ENCODE results near the gene LDB3.
"Not testable (repeated sequence)": the region's sequence is repeated elsewhere in the genome, so short reads cannot be mapped to it uniquely, and the experiment has no call there.

LDB3 gene

DNA sequence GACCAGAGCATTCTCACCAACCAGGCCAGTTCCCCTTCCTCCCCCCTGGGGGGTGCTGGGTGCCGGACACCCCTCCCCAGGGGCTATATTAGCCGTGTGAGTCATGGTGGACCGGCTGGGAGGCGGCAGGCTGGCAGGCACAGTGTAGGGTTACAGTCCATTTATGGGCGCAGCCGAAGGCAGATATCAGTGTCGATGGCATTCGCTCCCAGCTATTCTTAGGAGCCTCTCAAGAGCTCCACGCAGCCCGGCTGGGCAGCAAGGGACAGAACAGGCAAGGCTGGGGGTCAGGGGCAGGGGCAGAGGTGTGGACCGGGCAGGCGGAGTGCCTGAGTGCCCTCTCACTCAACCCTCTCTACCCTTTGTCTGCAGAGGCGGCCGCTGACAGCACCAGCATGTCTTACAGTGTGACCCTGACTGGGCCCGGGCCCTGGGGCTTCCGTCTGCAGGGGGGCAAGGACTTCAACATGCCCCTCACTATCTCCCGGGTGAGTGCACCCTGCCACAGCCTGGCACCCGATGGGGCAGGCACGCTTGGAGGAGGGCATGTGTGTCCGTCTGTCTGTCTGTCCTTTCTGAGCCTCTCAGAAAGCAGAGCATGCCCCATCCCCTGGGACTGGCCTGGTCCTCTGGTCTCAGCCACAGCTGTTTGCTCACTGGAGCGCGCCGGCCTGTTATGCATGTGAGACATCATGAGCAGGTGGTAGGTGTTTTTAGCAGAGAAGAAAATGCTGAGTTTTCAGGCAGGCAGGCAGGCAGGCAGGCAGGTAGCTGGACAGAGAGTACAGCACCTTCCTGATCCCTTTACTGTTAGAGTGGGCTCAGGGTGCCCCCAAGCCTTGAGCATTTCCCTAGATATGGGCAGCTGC, at the start of gene LDB3:
TSS of gene LDB3 (plus strand) at position 215 of the 869 bp plus-strand sequence. CDS start at position 396, 181 bp downstream.
- DNase-seq: peak in 8 of 51 donors; percentile 3 to 52 (median 32)

- no peak for DNase-seq
Measured at GRCh38 chr10:86628311-86628710, 40.0 kb upstream of the LDB3 start.

DNA sequence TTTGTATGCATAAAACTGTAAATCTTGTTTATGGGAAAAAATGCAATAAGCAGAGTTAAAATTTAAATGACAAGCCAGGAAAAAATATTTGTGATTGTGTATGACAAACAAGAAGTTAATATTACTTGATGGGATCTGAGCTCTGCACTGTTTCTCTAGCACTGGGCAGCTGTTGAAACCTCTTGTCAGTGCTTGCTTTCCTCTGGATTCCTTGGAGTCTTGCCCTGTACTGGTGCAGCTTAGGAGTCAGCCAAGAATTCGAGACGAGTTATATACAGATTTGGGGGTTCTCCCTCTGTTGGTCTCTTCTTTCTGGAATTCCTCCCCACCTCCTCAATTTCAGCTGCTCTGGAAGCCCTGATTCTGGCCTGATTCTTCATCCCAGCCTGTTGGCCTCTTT, 38.2 kb upstream of the LDB3 start:
- DNase-seq: no peak

- DNase-seq: peak in 5 of 51 donors; percentile 5 to 37 (median 13)
Measured at GRCh38 chr10:86632009-86632800, 36.1 kb upstream of the LDB3 start.

DNA sequence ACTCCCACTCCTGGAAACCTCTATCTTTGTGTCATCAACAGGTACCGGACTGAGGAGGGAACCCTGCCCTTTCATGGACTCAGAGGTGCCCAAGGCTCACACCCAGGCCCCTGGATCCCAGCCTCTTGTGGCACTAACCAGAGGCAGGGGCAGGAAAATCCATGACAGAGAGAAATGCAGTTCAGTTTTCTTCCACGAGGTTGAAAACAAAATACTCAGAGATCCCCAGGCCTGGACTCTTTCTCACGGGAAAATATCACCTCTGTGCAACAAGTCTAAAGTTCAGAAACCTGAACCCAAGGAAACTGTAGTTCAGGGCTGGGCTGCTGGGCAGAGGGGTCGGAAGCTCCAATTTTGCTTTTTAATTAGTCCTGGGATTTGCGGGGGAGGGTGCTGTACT, 35.4 kb upstream of the LDB3 start:
- DNase-seq: no peak

- no peak for DNase-seq
Measured at GRCh38 chr10:86635402-86635801, 32.9 kb upstream of the LDB3 start.

- no peak for DNase-seq
Measured at GRCh38 chr10:86636311-86636710, 32.0 kb upstream of the LDB3 start.

- peak in 1 of 51 donors; percentile 28 for DNase-seq
Measured at GRCh38 chr10:86642021-86642420, 26.3 kb upstream of the LDB3 start.

GRCh38 chr10:86642499-86642898, 25.8 kb upstream of the LDB3 start:
- no peak for DNase-seq

DNA sequence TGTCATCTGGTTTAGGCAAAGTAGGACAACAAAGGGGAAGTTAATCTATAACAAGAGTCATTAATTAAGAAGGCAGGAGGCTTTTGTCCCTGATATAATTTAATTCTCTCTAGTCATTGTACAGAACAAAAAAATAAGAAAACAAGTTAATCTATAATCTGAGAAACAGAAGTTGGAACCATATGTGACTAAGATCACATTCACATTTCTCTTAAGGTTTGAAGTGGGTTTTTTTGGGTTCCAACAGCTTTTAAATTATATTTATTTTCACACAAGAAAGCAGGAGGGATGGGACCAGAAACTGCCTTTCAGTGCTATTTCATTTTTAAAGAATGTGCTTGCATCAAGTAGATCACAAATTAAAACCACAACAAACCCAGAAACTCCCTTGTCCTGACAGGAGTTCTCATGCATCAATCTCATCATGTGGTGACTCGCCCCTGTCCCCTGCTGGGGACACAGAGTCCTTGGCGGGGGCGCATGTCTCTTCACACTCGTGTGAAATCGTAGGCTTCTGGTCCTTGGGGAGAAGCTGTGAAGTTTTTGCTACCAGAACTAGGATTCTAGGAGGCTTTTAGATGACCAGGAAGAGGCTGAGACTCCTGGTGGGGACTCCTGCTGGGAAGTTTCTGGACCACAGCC, 24.0 kb upstream of the LDB3 start:
- DNase-seq: no peak

GRCh38 chr10:86644794-86645445, 23.4 kb upstream of the LDB3 start:
- DNase-seq: no peak

DNA sequence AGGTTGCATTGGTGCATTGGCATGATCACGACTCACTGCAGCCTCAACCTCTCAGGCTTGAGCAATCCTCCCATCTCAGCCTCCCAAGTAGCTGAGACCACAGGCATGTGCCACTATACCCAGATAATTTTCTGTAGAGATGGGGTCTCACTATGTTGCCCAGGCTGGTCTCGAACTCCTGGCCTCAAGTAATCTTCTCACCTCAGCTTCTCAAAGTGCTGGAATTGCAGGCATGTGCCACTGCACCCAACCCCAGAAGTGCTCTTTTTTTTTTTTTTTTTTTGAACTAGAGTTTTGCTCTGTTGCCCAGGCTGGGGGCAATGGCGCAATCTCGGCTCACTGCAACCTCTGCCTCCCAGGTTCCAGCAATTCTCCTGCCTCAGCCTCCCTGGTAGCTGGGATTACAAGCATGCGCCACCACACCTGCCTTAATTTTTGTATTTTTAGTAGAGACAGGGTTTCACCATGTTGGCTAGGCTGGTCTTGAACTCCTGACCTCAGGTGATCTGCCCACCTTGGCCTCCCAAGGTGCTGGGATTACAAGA, 22.6 kb upstream of the LDB3 start:
- DNase-seq: not testable (repeated sequence)

- no peak for DNase-seq
Measured at GRCh38 chr10:86646532-86646931, 21.8 kb upstream of the LDB3 start.

- DNase-seq: no peak
Measured at GRCh38 chr10:86646933-86647332, 21.4 kb upstream of the LDB3 start.

GRCh38 chr10:86647773-86648703, 20.3 kb upstream of the LDB3 start:
- no peak for DNase-seq

GRCh38 chr10:86648704-86649427, 19.4 kb upstream of the LDB3 start:
- no peak for DNase-seq

- no peak for DNase-seq
Measured at GRCh38 chr10:86649471-86650150, 18.7 kb upstream of the LDB3 start.

- DNase-seq: no peak
Measured at GRCh38 chr10:86650151-86650550, 18.2 kb upstream of the LDB3 start.

GRCh38 chr10:86651021-86651471, 17.3 kb upstream of the LDB3 start:
- DNase-seq: no peak
